Esophagus muscularis mucosa (tissue), 4 donors: ENCODE measurements around the gene SUN5. TPM values are rescaled to one million over a fixed set of nuclear protein-coding genes. Genes with fewer than 3 reads are reported as not detected.

Experiments
- DNase-seq: peaks from one replicate; pipeline ENCODE4 v3.0.0-alpha.2; 2017; ENCODE audit errors: extremely low spot score
- H3K27ac ChIP-seq, 4 donors: fragments of 200-600 bp; sonication (generic); replicated peaks in 1 of 4; 1 replicate in 3 of 4; 2 replicates in 1 of 4; pipeline ENCODE4 v1.5.1; 2016 to 2019; ENCODE audit warnings: mild to moderate bottlenecking in 1 of 4
- H3K27me3 ChIP-seq, 4 donors: fragments of 200-600 bp; sonication (generic); one replicate each; pipeline versions ENCODE4 v1.5.1 to v1.6.0; 2016 to 2019
- H3K36me3 ChIP-seq, 4 donors: fragments of 200-600 bp; sonication (generic); one replicate each; pipeline ENCODE4 v1.5.1; 2016 to 2019
- H3K4me1 ChIP-seq, 4 donors: fragments of 200-600 bp; sonication (generic); one replicate each; pipeline ENCODE4 v1.5.1; 2016 to 2019
- H3K4me3 ChIP-seq, 4 donors: fragments of 200-600 bp; sonication (generic); 1 replicate in 2 of 4; 2 replicates in 2 of 4; pipeline ENCODE4 v1.5.1; 2016 to 2019; ENCODE audit warnings: mild to moderate bottlenecking in 4 of 4, moderate library complexity in 1 of 4
- H3K9me3 ChIP-seq, 4 donors: fragments of 200-600 bp; sonication (generic); 1 replicate in 3 of 4; 2 replicates in 1 of 4; pipeline ENCODE4 v1.5.1; 2016 to 2019
- CTCF ChIP-seq, 3 experiments: fragments of 200-600 bp in 2 of 3; fragments of 450-650 bp in 1 of 3; sonication (generic) in 2 of 3; IDR thresholded peaks; one replicate each; pipeline ENCODE4 v1.5.1; 2017 to 2019; ENCODE audit warnings: antibody characterized with exemption in 3 of 3, mild to moderate bottlenecking in 2 of 3, moderate library complexity in 1 of 3
- EP300 ChIP-seq: sonication (generic); formaldehyde crosslinking; IDR thresholded peaks from one replicate; pipeline ENCODE4 v1.6.1; 2017; ENCODE audit warnings: antibody characterized with exemption
- POLR2A ChIP-seq: fragments of 450-650 bp; IDR thresholded peaks from one replicate; pipeline ENCODE4 v1.6.1; 2017; ENCODE audit warnings: antibody characterized with exemption, moderate library complexity, mild to moderate bottlenecking, low read depth
- POLR2AphosphoS5 ChIP-seq, 2 donors: sonication (generic); formaldehyde crosslinking; IDR thresholded peaks; one replicate each; pipeline ENCODE4 v1.6.1; 2017; ENCODE audit warnings: antibody characterized with exemption in 2 of 2
- WGBS: methylation state at CpG from one replicate; pipeline ENCODE4 v1.1.5; 2018; 5-methylcytosine and 5-hydroxymethylcytosine counted together
- intact Hi-C: fragments of 100-400 bp; cut with DNase I; formaldehyde crosslinking; loops from one replicate; pipeline ENCODE4 v1.15.1; 2023
- total RNA-seq, 4 donors: library from RNA; depleted of rRNA; stranded (reverse); fragments of >200 nt; gene quantifications; one replicate each; pipeline versions ENCODE4 v1.1.0 to v1.2.1, GENCODE V29; 2016

Gene SUN5
- total RNA-seq, 4 donors from 2014 or later: not detected

DNA sequence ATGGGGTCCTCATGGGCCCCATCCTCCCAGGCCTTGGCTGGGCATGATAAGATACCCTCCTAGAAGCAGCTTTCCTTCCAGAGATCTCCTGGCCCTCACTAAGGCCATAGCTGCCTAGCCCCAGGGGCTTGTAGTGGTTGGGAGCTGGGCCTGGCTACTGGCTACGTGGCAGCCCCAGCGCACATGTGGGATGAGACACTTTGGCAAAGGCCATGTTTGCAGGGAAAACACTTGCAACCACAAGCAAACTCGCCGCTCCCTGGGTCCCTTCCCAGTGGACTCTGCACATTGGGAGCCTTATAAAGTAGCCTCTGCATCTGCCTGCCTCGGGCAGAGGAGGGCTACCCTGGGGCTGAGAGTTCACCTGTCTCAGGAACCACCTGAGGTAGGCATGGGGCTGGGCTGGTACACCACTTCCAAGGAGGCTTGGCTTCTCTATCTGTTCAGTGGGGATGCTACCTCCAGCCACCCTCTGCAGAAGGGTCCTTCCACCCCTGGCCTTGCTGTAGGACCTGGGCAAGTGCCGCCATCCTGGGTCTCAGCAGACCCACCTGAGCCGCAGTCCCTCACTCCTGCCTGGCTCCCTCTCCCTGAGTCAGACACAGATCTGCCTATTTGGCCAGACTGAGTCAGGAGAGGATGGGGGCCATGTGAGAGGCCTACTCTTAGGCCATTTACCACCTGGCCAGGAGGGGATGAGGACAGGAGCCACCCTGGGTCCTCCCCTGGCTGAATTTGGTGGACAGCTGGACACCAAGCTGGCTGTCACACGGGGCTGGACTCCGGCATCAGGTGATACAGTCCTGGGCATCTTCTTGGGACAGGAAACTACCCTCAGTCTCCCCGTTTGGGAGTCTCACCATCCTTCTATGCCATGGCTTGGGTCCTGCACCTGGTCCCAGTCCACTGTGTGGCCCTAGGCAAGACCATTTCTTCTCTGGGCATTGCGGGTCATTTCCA lies 3.4 kb upstream of the SUN5 start, which contains the start of gene BPIFB2:
Gene BPIFB2 (plus strand): TSS at position 329 of the 960 bp plus-strand sequence. CDS start 871 bp downstream, outside the sequence.
- Histone ChIP-seq H3K9me3 (peaks cover 0 to 9% (median 6%) of the 10 kb centered on the region in 4 donors), H3K4me1 (no peaks in the 10 kb centered on the region), H3K4me3 (no peak within 1 kb of the TSS), H3K36me3 (no peaks in the 10 kb centered on the region), H3K27me3 (peaks cover 0 to 21% (median 0%) of the 10 kb centered on the region in 4 donors), H3K27ac (no peak within 1 kb of the TSS)
- TF ChIP-seq CTCF (IDR thresholded peaks at IDR 0.05) (no peak), EP300 (no peak), POLR2A (no peak), POLR2AphosphoS5 (IDR thresholded peaks at IDR 0.05) (no peak)
- intact Hi-C loops: no loop called here
- 91% methylated on average over 8 of the region's 11 CpGs for WGBS
- DNase-seq: no peak

- DNase-seq: no peak
- intact Hi-C loops: no loop called here
- Histone ChIP-seq H3K9me3 (peaks cover 0 to 9% (median 6%) of the 10 kb centered on the region in 4 donors), H3K27ac (no peak overlapping the region), H3K36me3 (no peaks in the 10 kb centered on the region), H3K4me1 (no peaks in the 10 kb centered on the region), H3K27me3 (peaks cover 0 to 13% (median 0%) of the 10 kb centered on the region in 4 donors), H3K4me3 (no peak overlapping the region)
- TF ChIP-seq EP300: no peak
- TF ChIP-seq POLR2A: no peak
- no peak for TF ChIP-seq CTCF (IDR thresholded peaks at IDR 0.05)
- no peak for TF ChIP-seq POLR2AphosphoS5 (IDR thresholded peaks at IDR 0.05)
- 85% methylated on average over 8 of the region's 8 CpGs for WGBS
These were observed 2.6 kb upstream of the SUN5 start for GRCh38 chr20:33006776-33007375.

- intact Hi-C loops: no loop called here
- WGBS: 71% methylated on average over 8 of the region's 8 CpGs
- DNase-seq: no peak
- Histone ChIP-seq H3K4me3 (no peak overlapping the region), H3K4me1 (no peaks in the 10 kb centered on the region), H3K27ac (no peak overlapping the region), H3K36me3 (no peaks in the 10 kb centered on the region), H3K27me3 (peaks cover 0 to 6% (median 0%) of the 10 kb centered on the region in 4 donors), H3K9me3 (peaks cover 0 to 9% (median 6%) of the 10 kb centered on the region in 4 donors)
- TF ChIP-seq POLR2AphosphoS5 (IDR thresholded peaks at IDR 0.05) (no peak), CTCF (IDR thresholded peaks at IDR 0.05) (no peak), POLR2A (no peak), EP300 (no peak)
These were observed 1.9 kb upstream of the SUN5 start for GRCh38 chr20:33005908-33006775.

DNA sequence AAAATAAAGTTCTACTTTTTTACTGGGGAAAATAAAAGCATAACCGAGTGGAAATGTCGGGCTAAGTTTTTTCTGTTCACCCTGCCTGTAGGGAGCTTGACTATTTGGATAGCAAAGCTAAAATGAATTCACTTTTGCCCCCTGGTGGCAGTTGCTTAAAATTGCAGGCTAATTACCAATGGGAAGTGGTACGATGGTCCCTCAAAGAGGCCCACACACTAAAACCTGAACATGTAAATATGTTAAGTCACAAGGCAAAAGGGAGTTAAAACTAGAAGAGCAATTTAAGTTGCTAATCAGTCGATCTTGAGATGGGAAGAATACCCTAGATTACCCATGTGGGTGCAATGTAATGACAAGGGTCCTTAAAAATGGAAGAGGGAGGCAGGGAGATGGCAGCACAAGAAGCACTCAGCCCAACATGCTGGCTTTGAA lies 916 bp upstream of the SUN5 start:
- H3K9me3 ChIP-seq: peaks cover 0 to 9% (median 6%) of the 10 kb centered on the region in 4 donors
- no peaks in the 10 kb centered on the region for H3K36me3 ChIP-seq
- WGBS: 63% methylated on average over 4 of the region's 4 CpGs
- DNase-seq: no peak
- H3K4me3 ChIP-seq: no peak overlapping the region
- H3K4me1 ChIP-seq: no peaks in the 10 kb centered on the region
- no peaks in the 10 kb centered on the region for H3K27me3 ChIP-seq
- TF ChIP-seq CTCF (IDR thresholded peaks at IDR 0.05) (peak in 2 of 3 experiments; percentile 9 to 15), EP300 (no peak)
- no peak overlapping the region for H3K27ac ChIP-seq
- intact Hi-C loops: no loop called here
